Prostate gland (tissue), 2 donors: ENCODE data around the gene CEP44.

Source experiments
- CTCF ChIP-seq, 4 experiments: fragments of 200-600 bp in 2 of 4; fragments of 450-650 bp in 2 of 4; sonication (generic) in 2 of 4; IDR thresholded peaks; 1 replicate in 3 of 4; 2 replicates in 1 of 4; pipeline ENCODE4 v1.5.1; 2016 to 2019; ENCODE audit warnings: antibody characterized with exemption in 4 of 4, mild to moderate bottlenecking in 2 of 4, moderate library complexity in 2 of 4
- POLR2AphosphoS5 ChIP-seq: sonication (generic); formaldehyde crosslinking; IDR thresholded peaks from one replicate; pipeline ENCODE4 v1.6.1; 2017; ENCODE audit warnings: antibody characterized with exemption

GRCh38 chr4:174324725-174325124, 41.0 kb downstream of the CEP44 start:
- TF ChIP-seq POLR2AphosphoS5 (no peak), CTCF (IDR thresholded peaks at IDR 0.05) (no peak)
